Transverse colon (tissue), 4 donors: ENCODE measurements around the gene CHFR. TPM values are rescaled to one million over a fixed set of nuclear protein-coding genes. Genes with fewer than 3 reads are reported as not detected.
"Not testable (repeated sequence)": the region's sequence is repeated elsewhere in the genome, so short reads cannot be mapped to it uniquely, and the experiment has no call there.

ENCODE experiments used
- DNase-seq: peaks from one replicate; pipeline ENCODE4 v3.0.0-alpha.2; 2019
- H3K27ac ChIP-seq, 4 donors: fragments of 200-600 bp; sonication (generic); 2 replicates each; pipeline ENCODE4 v1.5.1; 2016 to 2018; ENCODE audit warnings: inconsistent platforms in 4 of 4
- H3K27me3 ChIP-seq: fragments of 200-600 bp; sonication (generic); 2 replicates; pipeline ENCODE4 v1.5.1; 2017; ENCODE audit warnings: inconsistent platforms
- H3K36me3 ChIP-seq, 4 donors: fragments of 200-600 bp; sonication (generic); 2 replicates each; pipeline ENCODE4 v1.5.1; 2017 to 2019; ENCODE audit warnings: inconsistent platforms in 4 of 4
- H3K4me1 ChIP-seq, 4 donors: fragments of 200-600 bp; sonication (generic); 2 replicates each; pipeline ENCODE4 v1.5.1; 2017 to 2020; ENCODE audit warnings: inconsistent platforms in 4 of 4
- H3K4me3 ChIP-seq, 4 donors: fragments of 200-600 bp; sonication (generic); 1 replicate in 1 of 4; 2 replicates in 3 of 4; pipeline versions ENCODE4 v1.5.1 to v1.6.1; 2017 to 2019; ENCODE audit warnings: inconsistent platforms in 4 of 4
- H3K9me3 ChIP-seq, 2 donors: fragments of 200-600 bp; sonication (generic); 2 replicates each; pipeline ENCODE4 v1.5.1; 2017 to 2019; ENCODE audit warnings: inconsistent platforms in 2 of 2
- EP300 ChIP-seq: sonication (generic); formaldehyde crosslinking; IDR thresholded peaks from one replicate; pipeline ENCODE4 v1.6.1; 2017; ENCODE audit warnings: antibody characterized with exemption, low read depth
- POLR2A ChIP-seq: fragments of 450-650 bp; IDR thresholded peaks from one replicate; pipeline ENCODE4 v1.6.1; 2016; ENCODE audit warnings: antibody characterized with exemption, mild to moderate bottlenecking, moderate library complexity
- POLR2AphosphoS5 ChIP-seq, 3 donors: sonication (generic); formaldehyde crosslinking; IDR thresholded peaks; one replicate each; pipeline ENCODE4 v1.6.1; 2016; ENCODE audit warnings: antibody characterized with exemption in 3 of 3
- WGBS, 2 donors: methylation state at CpG; one replicate each; pipeline ENCODE4 v1.1.5; 2018; ENCODE audit warnings: low coverage in 1 of 2; 5-methylcytosine and 5-hydroxymethylcytosine counted together
- in situ Hi-C, 4 donors: fragments of 200-750 bp; cut with MboI; loops; one replicate each; pipeline versions ENCODE4 v1.15.0 to v1.15.1; 2017; ENCODE audit warnings: low sequenced_read_pairs in 3 of 4, low pct_ligation_motif_present in 1 of 4, low pct_unique_long_range_greater_than_20kb in 1 of 4
- intact Hi-C: fragments of 100-400 bp; cut with DNase I; formaldehyde crosslinking; loops from one replicate; pipeline ENCODE4 v1.15.1; 2023; ENCODE audit warnings: low total_unique reads
- total RNA-seq, 4 donors: library from RNA; depleted of rRNA; stranded (reverse); fragments of >200 nt; gene quantifications; one replicate each; pipeline ENCODE4 v1.1.0, GENCODE V29; 2016
- TF ChIP-seq, protein P1 (sequence below), 5 experiments: fragments of 200-600 bp in 3 of 5; fragments of 450-650 bp in 2 of 5; sonication (generic) in 3 of 5; IDR thresholded peaks; 1 replicate in 2 of 5; 2 replicates in 3 of 5; pipeline ENCODE4 v1.5.1; 2016 to 2017; ENCODE audit warnings: antibody characterized with exemption in 5 of 5, inconsistent platforms in 3 of 5, mild to moderate bottlenecking in 2 of 5, moderate library complexity in 1 of 5

The CHFR gene, protein sequence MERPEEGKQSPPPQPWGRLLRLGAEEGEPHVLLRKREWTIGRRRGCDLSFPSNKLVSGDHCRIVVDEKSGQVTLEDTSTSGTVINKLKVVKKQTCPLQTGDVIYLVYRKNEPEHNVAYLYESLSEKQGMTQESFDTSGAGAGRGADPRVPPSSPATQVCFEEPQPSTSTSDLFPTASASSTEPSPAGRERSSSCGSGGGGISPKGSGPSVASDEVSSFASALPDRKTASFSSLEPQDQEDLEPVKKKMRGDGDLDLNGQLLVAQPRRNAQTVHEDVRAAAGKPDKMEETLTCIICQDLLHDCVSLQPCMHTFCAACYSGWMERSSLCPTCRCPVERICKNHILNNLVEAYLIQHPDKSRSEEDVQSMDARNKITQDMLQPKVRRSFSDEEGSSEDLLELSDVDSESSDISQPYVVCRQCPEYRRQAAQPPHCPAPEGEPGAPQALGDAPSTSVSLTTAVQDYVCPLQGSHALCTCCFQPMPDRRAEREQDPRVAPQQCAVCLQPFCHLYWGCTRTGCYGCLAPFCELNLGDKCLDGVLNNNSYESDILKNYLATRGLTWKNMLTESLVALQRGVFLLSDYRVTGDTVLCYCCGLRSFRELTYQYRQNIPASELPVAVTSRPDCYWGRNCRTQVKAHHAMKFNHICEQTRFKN
- total RNA-seq = 100 to 1,000 TPM in 1 of 4 donors, 10 to 100 TPM in 3; 47.7 to 132 (median 61.9) TPM

DNA sequence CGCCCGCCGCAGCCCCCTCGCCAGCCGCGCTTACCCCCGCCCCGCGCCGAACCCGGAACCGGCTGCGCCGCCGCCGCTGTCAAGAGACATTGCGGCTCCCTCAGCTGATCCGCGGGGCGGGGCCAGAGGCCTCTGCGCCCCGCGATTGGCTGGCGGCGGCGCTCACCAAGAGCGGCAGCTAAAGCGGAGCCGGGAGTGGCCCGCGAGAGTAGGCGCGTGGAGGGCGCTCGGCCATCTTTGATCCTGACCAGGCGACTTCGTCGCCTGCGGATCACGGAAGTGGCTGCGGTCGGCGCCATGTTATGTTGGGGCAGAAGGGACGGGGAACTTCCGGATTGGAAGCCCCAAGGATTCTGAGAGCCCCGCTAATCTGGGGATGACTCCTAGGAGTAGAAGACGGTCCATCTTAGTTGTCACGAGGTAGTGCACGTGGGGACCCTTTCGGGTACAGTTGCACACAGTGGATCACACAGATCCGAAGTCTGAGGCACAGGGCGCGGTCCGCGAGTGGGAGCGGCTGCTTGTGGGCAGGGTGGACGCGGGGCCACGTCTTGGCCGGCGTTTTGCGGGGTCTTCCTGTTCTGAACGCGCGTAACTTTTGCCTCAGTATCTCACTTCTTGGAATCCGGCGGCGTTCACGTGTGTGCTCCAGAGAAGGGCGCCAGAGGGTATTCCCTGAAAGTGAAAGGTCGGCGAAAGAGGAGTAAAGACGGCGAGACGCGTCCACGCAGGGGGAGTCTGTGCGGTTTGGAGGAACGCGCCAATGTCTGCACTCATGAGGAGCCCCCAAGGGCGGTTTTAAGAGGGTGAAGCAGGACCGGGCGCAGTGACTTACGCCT is at the start of gene CHFR:
CHFR (minus strand) TSS at position 93 of the 839 bp plus-strand sequence. CDS start 277 bp downstream, outside the sequence.
- 2 to 3% methylated on average over 12 to 50 of the region's 84 CpGs for WGBS, 2 donors
- Histone ChIP-seq H3K36me3 (peaks cover 0 to 8% (median 0%) of the 10 kb centered on the region in 4 donors), H3K4me1 (peaks cover 0 to 15% (median 8%) of the 10 kb centered on the region in 4 donors), H3K27me3 (no peaks in the 10 kb centered on the region), H3K4me3 (peak within 1 kb of the TSS; percentile 56 to 98 (median 76)), H3K9me3 (no peaks in the 10 kb centered on the region), H3K27ac (peak within 1 kb of the TSS; percentile 93 to 98 (median 94))
- in situ Hi-C loops (no loop called here), intact Hi-C loops (no loop called here)
- peak; percentile 97 for DNase-seq
- TF ChIP-seq POLR2AphosphoS5 (IDR thresholded peaks at IDR 0.05) = peak; percentile 20 to 85 (median 84)
- TF ChIP-seq, protein P1, sequence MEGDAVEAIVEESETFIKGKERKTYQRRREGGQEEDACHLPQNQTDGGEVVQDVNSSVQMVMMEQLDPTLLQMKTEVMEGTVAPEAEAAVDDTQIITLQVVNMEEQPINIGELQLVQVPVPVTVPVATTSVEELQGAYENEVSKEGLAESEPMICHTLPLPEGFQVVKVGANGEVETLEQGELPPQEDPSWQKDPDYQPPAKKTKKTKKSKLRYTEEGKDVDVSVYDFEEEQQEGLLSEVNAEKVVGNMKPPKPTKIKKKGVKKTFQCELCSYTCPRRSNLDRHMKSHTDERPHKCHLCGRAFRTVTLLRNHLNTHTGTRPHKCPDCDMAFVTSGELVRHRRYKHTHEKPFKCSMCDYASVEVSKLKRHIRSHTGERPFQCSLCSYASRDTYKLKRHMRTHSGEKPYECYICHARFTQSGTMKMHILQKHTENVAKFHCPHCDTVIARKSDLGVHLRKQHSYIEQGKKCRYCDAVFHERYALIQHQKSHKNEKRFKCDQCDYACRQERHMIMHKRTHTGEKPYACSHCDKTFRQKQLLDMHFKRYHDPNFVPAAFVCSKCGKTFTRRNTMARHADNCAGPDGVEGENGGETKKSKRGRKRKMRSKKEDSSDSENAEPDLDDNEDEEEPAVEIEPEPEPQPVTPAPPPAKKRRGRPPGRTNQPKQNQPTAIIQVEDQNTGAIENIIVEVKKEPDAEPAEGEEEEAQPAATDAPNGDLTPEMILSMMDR (IDR thresholded peaks at IDR 0.05) = peak in 1 of 5 experiments; percentile 8
- TF ChIP-seq EP300 = no peak
- peak; percentile 73 for TF ChIP-seq POLR2A

DNA sequence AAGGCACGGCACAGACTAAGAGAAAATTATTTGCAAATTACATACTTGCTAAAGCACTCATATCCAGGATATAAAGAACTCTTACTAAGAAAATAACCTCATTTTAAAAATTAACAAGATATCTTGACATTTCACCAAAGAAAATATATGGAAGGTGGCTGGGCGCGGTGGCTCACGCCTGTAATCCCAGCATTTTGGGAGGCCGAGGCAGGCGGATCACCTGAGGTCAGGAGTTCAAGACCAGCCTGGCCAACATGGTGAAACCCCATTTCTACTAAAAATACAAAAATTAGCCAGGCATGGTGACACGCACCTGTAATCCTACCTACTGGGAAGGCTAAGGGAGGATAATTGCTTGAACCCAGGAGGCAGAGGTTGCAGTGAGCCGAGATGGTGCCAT is 49.5 kb upstream of the CHFR start:
- Histone ChIP-seq H3K36me3 (peaks cover 0 to 25% (median 7%) of the 10 kb centered on the region in 4 donors), H3K9me3 (peaks cover 51 to 74% of the 10 kb centered on the region in 2 donors)
- H3K27ac ChIP-seq, intact Hi-C loops, in situ Hi-C loops, H3K4me1 ChIP-seq, H3K4me3 ChIP-seq, DNase-seq, H3K27me3 ChIP-seq: not testable (repeated sequence)
- 97 to 100% methylated on average over 7 to 8 of the region's 8 CpGs for WGBS, 2 donors

DNA sequence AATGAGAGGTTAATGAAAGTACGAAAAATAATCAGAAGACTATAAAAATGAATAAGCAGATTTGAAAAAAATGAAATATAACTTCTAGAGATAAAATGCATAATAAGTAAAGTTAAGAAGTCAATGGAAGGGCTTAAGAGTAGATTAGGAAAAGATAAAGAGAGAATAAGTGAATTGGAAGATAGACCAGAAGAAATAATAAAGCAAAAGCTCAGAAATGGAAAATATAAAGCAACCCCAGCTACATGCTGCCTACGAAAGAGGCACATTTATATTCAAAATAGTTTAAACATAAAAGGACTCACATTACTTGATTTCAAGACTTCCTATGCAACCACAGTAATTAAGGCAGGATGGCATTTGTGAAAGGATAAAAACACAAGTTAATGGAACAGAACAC is 48.8 kb upstream of the CHFR start:
- Histone ChIP-seq H3K36me3 (peaks cover 0 to 25% (median 5%) of the 10 kb centered on the region in 4 donors), H3K4me1 (no peaks in the 10 kb centered on the region), H3K27me3 (no peaks in the 10 kb centered on the region), H3K4me3 (no peak overlapping the region), H3K9me3 (peaks cover 51 to 75% of the 10 kb centered on the region in 2 donors), H3K27ac (no peak overlapping the region)
- no peak for DNase-seq
- in situ Hi-C loops = no loop called here
- TF ChIP-seq, protein P1 (IDR thresholded peaks at IDR 0.05) = no peak
- TF ChIP-seq POLR2AphosphoS5 (IDR thresholded peaks at IDR 0.05) (no peak), EP300 (no peak), POLR2A (no peak)
- intact Hi-C loops = no loop called here
- WGBS, 2 donors = 94 to 100% methylated on average over 2 of the region's 2 CpGs

DNA sequence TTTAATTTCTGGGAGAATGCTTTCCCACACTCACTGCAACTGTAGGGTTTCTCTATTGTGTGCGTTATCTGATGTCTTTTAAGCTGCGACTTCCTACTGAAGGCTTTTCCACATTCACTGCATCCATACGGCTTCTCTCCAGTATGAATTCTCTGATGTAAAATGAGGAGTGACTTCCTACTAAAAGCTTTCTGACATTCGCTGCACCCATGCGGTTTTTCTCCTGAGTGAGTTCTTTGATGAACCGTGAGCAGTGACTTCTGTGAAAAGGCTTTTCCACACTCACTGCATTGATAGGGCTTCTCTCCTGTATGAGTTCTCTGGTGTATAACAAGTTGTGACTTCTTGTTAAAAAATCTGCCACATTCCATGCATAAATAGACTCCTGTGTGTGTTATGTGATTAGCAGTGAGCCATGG is 39.0 kb upstream of the CHFR start:
- Histone ChIP-seq H3K27me3 (no peaks in the 10 kb centered on the region), H3K36me3 (peaks cover 0 to 62% (median 30%) of the 10 kb centered on the region in 4 donors), H3K4me3 (no peak overlapping the region), H3K9me3 (peaks cover 94 to 99% of the 10 kb centered on the region in 2 donors), H3K4me1 (no peaks in the 10 kb centered on the region), H3K27ac (no peak overlapping the region)
- no peak for DNase-seq
- TF ChIP-seq POLR2AphosphoS5 (IDR thresholded peaks at IDR 0.05) (no peak), EP300 (no peak), POLR2A (no peak)
- TF ChIP-seq, protein P1 (IDR thresholded peaks at IDR 0.05) = no peak
- in situ Hi-C loops (no loop called here), intact Hi-C loops (no loop called here)
- 96% methylated on average over 6 of the region's 6 CpGs for WGBS, 2 donors
